HUDEP-2 (cell line): ENCODE data around the gene RFX8.
A peak's percentile ranks its signal among the peaks of the same experiment; 100 is the strongest.

Experiments used
- DNase-seq, 76 experiments: peaks; one replicate each; lab custom pipeline; 2025; ENCODE audit not compliant: unreplicated experiment in 76 of 76; lab: John Stamatoyannopoulos, UW

RFX8 gene

GRCh38 chr2:101415220-101415619 lies 59.7 kb downstream of the RFX8 start:
- no peak for DNase-seq

DNA sequence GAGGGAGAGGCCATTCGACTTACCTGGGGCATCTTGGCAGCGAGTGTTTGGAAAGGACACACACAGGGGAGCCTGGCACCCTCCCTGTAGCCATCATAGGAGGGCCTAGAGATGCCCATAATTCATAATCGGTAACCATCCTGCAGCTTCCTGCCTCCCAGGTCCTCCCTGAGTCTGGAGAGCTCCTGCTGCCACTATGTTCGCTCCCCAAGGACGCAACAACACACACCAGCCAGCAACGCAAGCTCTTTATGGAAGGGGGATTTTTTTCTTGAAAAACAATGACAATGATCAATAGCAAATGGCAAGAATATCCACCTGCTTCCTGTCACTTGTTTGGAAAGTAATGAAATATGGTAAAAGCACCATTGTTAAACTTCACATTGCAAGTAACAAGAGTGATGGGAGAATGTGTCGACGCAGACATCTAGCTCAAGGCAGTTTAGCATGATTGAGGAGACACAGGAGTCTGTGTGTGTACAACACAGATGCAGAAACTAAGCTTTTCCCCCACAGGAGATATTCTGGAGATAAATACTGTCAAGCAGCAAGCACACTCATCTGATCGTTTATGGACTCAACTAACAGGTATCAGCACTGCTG lies 62.7 kb downstream of the RFX8 start:
- DNase-seq, result no peak

DNA sequence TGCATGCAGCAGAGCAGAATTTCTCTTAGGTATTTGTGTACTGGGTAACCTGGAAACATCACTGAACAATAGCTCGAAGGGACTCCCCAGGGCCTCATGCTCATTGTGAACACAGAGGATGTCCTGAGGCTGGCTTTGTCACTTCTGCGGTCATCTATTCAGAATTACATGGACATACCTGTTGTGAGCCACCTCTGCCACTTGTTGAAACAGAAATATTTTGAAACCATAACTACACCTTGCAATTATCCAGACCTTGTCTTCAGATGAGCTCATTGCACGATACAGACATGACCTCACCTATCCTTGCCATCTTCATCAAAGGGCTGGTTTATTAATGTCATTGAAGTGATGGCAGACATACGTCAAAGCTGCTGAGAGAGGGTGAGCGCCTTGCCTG lies 64.2 kb downstream of the RFX8 start:
- DNase-seq, result no peak

- no peak for DNase-seq
These were observed 64.8 kb downstream of the RFX8 start for GRCh38 chr2:101410114-101410513.

DNA sequence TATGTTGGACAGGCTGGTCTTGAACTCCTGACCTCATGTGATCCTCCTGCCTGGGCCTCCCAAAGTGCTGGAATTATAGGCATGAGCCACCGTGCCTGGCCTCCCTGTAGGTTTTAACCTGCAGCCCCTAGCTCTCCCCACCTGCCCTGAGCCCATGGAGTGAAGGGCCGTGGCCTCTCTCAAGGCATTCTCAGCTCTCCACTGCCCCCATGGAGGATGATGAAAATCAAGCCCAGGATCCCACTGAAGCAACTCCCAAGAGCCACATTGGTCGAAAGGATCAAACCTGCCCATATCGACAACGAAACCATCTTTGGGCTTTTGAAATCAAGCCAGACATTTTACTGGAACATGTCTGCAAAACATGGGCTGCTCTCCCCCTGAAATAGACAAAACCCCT lies 65.2 kb downstream of the RFX8 start:
- no peak for DNase-seq

DNA sequence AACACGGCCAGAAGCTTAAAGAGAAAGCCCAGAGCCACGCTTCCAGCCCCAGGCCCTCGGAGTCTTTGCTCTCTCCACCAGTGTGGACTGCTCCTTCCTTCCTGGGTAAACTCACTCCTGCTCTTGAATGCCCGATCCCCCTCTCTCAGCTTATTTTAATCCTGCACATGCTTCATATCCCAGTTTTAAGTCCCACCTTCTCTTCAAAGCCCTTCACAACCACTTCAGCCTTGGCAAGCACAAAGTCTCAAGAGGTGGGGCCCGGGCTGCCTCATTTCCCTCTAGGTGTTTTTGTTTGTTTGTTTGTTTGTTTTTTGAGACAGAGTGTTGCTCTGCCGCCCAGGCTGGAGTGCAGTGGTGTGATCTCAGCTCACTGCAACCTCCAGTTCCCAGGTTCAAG lies 66.0 kb downstream of the RFX8 start:
- no peak for DNase-seq

DNA sequence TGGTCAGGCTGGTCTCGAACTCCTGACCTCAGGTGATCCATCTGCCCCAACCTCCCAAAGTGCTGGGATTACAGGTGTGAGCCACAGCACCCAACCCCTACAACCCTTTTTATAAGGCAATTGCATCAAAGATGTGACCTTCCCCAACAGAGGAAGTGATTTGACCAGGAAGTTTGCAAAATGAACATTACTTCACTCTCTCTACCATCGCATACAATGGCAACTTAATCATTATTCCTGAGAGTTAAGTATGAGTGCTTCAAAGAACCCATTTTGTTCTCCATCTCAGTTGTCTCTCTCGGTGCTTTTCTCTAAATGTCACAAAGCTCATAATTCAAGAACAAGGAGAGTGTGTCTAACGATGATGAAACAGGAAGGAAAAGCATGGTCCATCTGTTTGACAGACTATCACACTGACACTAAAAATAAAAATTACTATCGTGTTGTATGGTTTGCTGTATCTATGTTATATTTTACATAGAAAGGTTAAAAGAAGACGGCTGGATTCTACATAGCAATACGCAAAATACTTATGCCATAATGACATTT lies 69.5 kb downstream of the RFX8 start:
- DNase-seq, result no peak

DNA sequence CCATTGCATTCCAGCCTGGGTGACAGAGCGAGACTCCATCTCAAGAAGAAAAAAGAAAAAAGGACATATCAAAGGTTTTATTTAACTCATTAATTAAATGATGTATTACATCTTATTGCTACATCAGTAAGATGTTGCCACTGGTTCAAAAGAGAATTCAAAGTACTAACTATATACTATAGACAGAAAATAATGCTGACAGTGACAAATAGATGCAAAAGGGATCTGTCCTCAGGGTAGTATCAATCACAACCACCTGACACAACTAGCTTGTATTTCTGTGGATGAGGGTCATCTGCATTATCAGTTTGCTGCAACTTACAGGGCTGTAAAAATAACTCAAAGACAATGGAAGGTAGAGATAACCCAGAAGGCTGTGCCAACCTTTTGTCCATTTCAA lies 71.2 kb downstream of the RFX8 start:
- no peak for DNase-seq

DNA sequence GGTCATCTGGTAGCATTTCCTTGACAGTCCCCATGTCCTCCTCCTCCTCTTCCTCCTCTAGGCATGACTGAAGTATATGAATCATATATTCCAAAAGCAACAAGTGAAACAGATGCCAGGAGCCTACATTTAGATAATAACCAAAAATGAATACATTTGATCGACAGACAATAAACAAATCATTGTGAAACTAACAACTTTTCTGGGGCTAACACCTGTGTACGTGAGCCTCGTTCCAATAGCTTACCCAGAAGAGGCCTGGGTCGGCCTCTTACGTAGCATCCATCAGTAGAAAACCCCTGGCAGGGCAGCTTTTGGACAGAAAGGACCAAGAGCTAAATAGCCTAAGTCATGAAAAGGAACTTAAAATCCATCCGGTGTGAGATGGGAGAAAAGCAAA lies 72.3 kb downstream of the RFX8 start:
- DNase-seq, result no peak

- no peak for DNase-seq
These were observed 73.0 kb downstream of the RFX8 start for GRCh38 chr2:101401906-101402305.

GRCh38 chr2:101401326-101401665 lies 73.6 kb downstream of the RFX8 start:
- DNase-seq, result no peak

DNA sequence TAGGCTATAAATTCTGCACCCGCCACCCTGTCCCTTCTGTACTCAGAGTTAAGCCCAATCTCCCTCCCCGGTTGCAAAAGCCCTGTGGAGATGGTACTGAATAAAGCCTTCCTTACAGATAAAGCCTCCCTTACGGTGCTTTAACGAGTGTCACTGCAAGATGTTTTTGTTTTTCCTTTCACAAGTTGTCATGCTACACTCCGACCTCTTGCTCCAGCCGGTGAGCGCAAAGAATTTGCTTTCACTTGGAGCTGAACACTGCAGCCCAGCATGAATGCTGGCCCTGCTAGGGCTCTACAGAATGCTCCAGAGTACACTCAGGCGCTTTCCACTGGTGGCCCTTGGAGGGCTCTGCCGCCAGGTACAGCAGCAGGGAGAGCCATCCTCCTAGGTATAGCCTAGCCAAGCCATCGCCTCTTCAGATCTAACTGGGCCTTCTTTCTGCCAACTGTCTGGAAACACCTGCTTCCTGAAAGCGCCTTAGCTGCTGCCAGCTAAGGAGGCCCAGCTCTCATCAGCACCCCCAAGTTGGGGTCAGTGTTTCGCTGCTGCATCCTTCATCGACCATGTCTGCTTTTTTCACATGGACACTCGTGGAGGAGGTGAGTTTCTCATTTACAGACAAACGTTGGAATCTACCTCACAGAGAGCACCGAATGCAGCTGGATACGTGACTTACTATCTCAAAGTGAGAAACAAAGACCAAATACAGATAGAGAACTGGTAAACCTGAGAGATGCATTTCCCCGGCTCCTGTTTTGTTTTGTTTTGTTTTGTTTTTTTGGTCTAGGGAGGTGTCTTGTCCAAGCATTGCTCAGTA lies 74.2 kb downstream of the RFX8 start:
- DNase-seq, result no peak

- no peak for DNase-seq
These were observed 74.9 kb downstream of the RFX8 start for GRCh38 chr2:101400048-101400447.

GRCh38 chr2:101399021-101399799 lies 75.7 kb downstream of the RFX8 start:
- no peak for DNase-seq

DNA sequence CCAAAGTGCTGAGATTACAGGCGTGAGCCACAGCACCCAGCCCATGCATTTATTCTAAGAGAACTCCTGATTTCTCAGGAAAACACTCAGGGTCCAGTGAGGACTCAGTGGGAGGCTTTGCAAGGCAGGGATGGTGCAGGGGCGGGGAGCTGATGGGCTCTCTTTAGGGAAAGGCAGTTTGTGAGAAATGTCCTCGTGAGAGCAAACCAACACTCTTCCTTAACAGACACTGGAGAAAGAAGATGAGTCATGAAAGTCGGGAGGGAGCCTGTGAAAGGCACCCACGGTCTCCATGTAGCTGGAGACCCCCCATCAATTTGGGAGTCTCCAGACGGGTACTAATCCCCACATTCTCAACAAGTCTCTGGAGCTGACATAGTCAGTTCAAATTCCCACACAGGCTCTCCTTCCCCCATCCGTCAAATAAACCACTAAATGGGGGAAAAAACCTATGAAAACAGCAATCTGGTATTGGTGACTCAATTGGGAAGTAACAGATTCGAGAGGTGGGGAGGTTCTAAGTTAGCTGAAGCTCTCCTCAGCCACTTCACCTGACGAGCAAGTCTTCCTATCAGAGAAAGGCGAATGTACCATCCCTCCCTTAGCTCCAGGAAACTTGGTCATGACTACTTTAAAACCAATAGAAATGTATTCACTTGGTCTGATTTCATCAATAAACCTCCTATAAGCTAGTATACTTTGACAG lies 76.6 kb downstream of the RFX8 start:
- DNase-seq, result no peak

DNA sequence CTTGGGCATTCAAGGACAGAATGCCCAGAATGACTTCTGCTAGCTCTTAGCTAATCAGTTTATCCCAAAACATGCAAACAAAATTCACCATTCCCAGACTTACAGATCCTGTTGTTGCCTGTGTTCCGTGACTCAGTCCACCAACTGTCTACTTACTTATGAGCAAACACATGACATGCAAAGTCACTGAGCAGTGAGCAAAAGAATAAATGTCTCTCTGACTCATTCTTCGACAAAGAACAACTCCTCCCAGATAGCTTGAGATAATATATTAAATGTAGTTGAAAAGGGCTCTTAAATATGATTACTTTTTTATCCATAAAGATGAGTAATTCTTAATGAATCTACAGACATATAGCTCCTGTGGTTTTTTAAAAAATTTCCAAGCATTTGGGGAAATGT lies 78.6 kb downstream of the RFX8 start:
- DNase-seq, result peak in 7 of 76 experiments; percentile 4 to 15 (median 6)

DNA sequence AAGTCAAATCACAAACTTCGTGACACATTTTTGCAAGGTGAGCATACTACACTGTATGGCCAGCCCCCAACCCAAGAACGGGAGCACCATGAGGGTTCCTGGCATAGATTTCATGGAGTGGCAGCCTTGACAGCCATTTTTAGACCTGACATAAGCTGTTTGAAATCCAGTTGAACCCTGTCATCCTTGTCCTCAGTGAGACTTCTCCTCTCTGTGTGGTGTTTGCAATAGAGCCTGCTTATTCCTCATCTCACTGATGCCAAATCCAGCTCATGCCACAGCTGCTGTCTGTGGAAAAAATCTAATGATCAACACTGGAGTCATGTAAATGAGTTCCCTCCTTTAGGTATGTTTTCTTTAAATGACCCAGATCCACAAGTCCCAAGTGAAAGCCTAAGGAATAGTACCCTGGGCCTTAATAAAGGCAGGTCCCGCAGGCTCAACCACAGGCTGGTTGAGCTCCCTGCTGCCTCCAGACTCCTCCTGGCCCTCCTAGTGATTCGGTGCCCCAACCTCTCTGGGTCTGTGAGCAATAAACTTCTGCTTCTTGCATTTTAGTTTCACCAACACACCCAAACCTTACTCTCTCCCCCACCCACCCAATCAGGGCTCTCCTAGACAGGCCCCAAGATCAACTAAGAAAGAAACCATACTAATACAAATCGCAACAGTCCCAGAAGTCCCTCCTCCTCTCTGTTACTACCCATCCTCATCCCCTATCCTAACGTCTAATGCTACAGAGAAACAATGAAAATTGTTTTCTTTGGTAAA lies 79.2 kb downstream of the RFX8 start:
- DNase-seq, result no peak

GRCh38 chr2:101388232-101388631 lies 86.7 kb downstream of the RFX8 start:
- DNase-seq, result no peak

DNA sequence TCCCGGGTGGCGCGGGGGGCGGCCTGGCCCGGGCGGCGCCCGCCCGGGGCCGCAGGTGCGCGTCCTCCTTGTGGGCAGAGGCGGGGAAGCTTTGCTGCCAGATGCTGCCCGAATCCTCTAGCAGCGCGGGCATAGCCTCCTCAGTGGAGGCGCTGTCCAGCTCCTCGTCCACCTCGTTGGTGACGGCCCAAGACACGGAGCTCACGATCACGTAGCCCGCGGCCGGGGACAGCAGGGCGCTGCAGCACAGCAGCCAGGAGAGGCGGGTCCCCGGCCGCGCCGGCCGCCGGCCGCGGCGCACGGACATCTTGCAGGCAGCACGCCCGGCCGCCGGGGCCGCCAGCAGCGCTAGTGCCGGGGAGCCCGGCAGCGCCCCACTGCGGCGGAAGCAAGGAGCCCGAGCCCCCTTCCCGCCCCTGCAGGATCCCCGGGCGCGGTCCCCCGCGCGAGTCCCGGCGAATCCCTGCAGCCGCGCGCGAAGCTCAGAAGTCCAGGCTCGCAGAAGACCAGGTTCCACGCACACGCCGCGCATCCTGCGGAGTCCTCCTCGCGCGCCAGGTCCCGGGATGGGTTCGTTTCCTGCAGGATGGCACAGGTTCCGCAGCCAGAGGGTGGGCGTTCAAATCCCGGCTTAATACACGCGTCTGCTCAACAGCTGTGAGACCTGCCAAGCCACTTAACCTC lies 87.6 kb downstream of the RFX8 start, which contains the start of gene CREG2:
Gene CREG2 (minus strand): TSS at position 353 of the 684 bp plus-strand sequence. CDS start 46 bp downstream, at position 307.
- peak in 9 of 76 experiments; percentile 1 to 11 (median 5) for DNase-seq
